Thoracic aorta (tissue), 2 donors: ENCODE results near the gene TMSB4Y. TPM values are rescaled to one million over a fixed set of nuclear protein-coding genes. Genes with fewer than 3 reads are reported as not detected.
A peak's percentile ranks its signal among the peaks of the same experiment; 100 is the strongest.

Source experiments
- ATAC-seq: fragments of 150-250 bp; one replicate; pipeline ENCODE4 v1.8.0; 2017; ENCODE audit warnings: low read depth; ENCODE audit not compliant: insufficient number of reproducible peaks, low FRiP score
- DNase-seq: peaks from one replicate; pipeline ENCODE4 v3.0.0-alpha.2; 2020; ENCODE audit warnings: low spot score
- H3K27ac ChIP-seq, 2 donors: fragments of 200-600 bp; sonication (generic); 1 replicate in 1 of 2; 2 replicates in 1 of 2; pipeline ENCODE4 v1.5.1; 2016; ENCODE audit warnings: mild to moderate bottlenecking in 2 of 2, moderate library complexity in 2 of 2
- H3K27me3 ChIP-seq: fragments of 200-600 bp; sonication (generic); replicated peaks from 2 replicates; pipeline ENCODE4 v1.6.0; 2016; ENCODE audit warnings: mild to moderate bottlenecking; ENCODE audit not compliant: insufficient read depth
- H3K36me3 ChIP-seq: fragments of 200-600 bp; sonication (generic); one replicate; pipeline ENCODE4 v1.5.1; 2016
- H3K4me1 ChIP-seq, 2 donors: fragments of 200-600 bp; sonication (generic); 1 replicate in 1 of 2; 2 replicates in 1 of 2; pipeline versions ENCODE4 v1.5.1 to v1.6.0; 2016; ENCODE audit warnings: low read depth in 2 of 2, mild to moderate bottlenecking in 1 of 2; ENCODE audit not compliant: control insufficient read depth in 1 of 2
- H3K4me3 ChIP-seq: fragments of 200-600 bp; sonication (generic); 2 replicates; pipeline ENCODE4 v1.5.1; 2016; ENCODE audit warnings: mild to moderate bottlenecking
- H3K9me3 ChIP-seq: fragments of 200-600 bp; sonication (generic); 2 replicates; pipeline ENCODE4 v1.5.1; 2016
- CTCF ChIP-seq: fragments of 200-600 bp; sonication (generic); IDR thresholded peaks from one replicate; pipeline ENCODE4 v1.5.1; 2019; ENCODE audit warnings: antibody characterized with exemption
- total RNA-seq, 2 donors: library from RNA; depleted of rRNA; stranded (reverse); fragments of >200 nt; gene quantifications; one replicate each; pipeline versions ENCODE4 v1.1.0 to v1.2.3, GENCODE V29; 2016

Gene TMSB4Y
- total RNA-seq, 2 donors from 2014 or later: 2.5 to 2.6 TPM

GRCh38 chrY:13705197-13705596, 1.5 kb downstream of the TMSB4Y start:
- Histone ChIP-seq H3K4me1 (no peaks in the 10 kb centered on the region), H3K27me3 (no peaks in the 10 kb centered on the region), H3K36me3 (no peaks in the 10 kb centered on the region), H3K4me3 (peak overlapping the region; percentile 81), H3K9me3 (no peaks in the 10 kb centered on the region), H3K27ac (peak overlapping the region; percentile 92 to 96)
- TF ChIP-seq CTCF: no peak
- DNase-seq (no peak), ATAC-seq (no peak)

- no peak overlapping the region for H3K27ac ChIP-seq
- DNase-seq (no peak), ATAC-seq (no peak)
- H3K36me3 ChIP-seq: no peaks in the 10 kb centered on the region
- no peak for TF ChIP-seq CTCF
- no peak overlapping the region for H3K4me3 ChIP-seq
- H3K4me1 ChIP-seq: no peaks in the 10 kb centered on the region
- no peaks in the 10 kb centered on the region for H3K27me3 ChIP-seq
- no peaks in the 10 kb centered on the region for H3K9me3 ChIP-seq
These were observed 4.3 kb downstream of the TMSB4Y start for GRCh38 chrY:13708038-13708437.

GRCh38 chrY:13718996-13719395, 15.3 kb downstream of the TMSB4Y start:
- Histone ChIP-seq H3K27ac (no peak overlapping the region), H3K4me1 (no peaks in the 10 kb centered on the region), H3K4me3 (no peak overlapping the region), H3K36me3 (no peaks in the 10 kb centered on the region), H3K27me3 (no peaks in the 10 kb centered on the region), H3K9me3 (no peaks in the 10 kb centered on the region)
- ATAC-seq (no peak), DNase-seq (no peak)
- no peak for TF ChIP-seq CTCF

GRCh38 chrY:13729517-13729916, 25.8 kb downstream of the TMSB4Y start:
- TF ChIP-seq CTCF: no peak
- Histone ChIP-seq H3K4me1 (no peaks in the 10 kb centered on the region), H3K9me3 (no peaks in the 10 kb centered on the region), H3K36me3 (no peaks in the 10 kb centered on the region), H3K27me3 (no peaks in the 10 kb centered on the region), H3K27ac (no peak overlapping the region), H3K4me3 (no peak overlapping the region)
- ATAC-seq: no peak
- no peak for DNase-seq

- Histone ChIP-seq H3K4me1 (no peaks in the 10 kb centered on the region), H3K9me3 (no peaks in the 10 kb centered on the region), H3K4me3 (no peak overlapping the region), H3K27ac (no peak overlapping the region), H3K27me3 (no peaks in the 10 kb centered on the region), H3K36me3 (no peaks in the 10 kb centered on the region)
- ATAC-seq (no peak), DNase-seq (no peak)
- peak; percentile 24 for TF ChIP-seq CTCF
These were observed 34.9 kb downstream of the TMSB4Y start for GRCh38 chrY:13738618-13739017.
